Measurements from ENCODE around the gene ACVR1B.

- TF ChIP-seq CTCF (IDR thresholded peaks at IDR 0.05 in 8 of 11, conservative IDR thresholded peaks at IDR 0.05 in 3 of 11): no peak
- no peak for TF ChIP-seq POLR2A (IDR thresholded peaks at IDR 0.05)
- no peak for TF ChIP-seq POLR2AphosphoS5 (IDR thresholded peaks at IDR 0.05)
These were observed 33.8 kb downstream of the ACVR1B start for GRCh38 chr12:51985154-51985835.

All from spleen (tissue), 7 donors.